Calu3 (cell line): ENCODE results near the gene VCL. TPM values are rescaled to one million over a fixed set of nuclear protein-coding genes. Genes with fewer than 3 reads are reported as not detected.

ENCODE experiments used
- BruUV-seq: library from RNA; stranded (reverse); fragments of 400-500 nt; replicated peaks from 2 replicates; lab custom pipeline; 2021; lab: Mats Ljungman, UMichigan
- CTCF ChIA-PET: fragments of 300-600 bp; sonication (Branson Sonifier 250); formaldehyde crosslinking; loops from one replicate; lab custom pipeline; 2022; ENCODE audit warnings: antibody characterized with exemption; lab: Charles Lee
- DNase-seq: peaks from one replicate; pipeline ENCODE4 v3.0.0; 2022
- H3K27ac Mint-ChIP-seq: one replicate; pipeline ENCODE4 v1.8.0; 2022; ENCODE audit warnings: mixed read lengths; ENCODE audit not compliant: unreplicated experiment
- H3K27me3 Mint-ChIP-seq: one replicate; pipeline ENCODE4 v1.8.0; 2022; ENCODE audit warnings: mixed read lengths; ENCODE audit not compliant: unreplicated experiment
- H3K36me3 Mint-ChIP-seq: one replicate; pipeline ENCODE4 v1.8.0; 2022; ENCODE audit warnings: mild to moderate bottlenecking, moderate library complexity, mixed read lengths; ENCODE audit not compliant: insufficient read depth, unreplicated experiment
- H3K4me1 Mint-ChIP-seq: one replicate; pipeline ENCODE4 v1.8.0; 2022; ENCODE audit warnings: mild to moderate bottlenecking, low read depth, mixed read lengths; ENCODE audit not compliant: unreplicated experiment
- H3K4me3 Mint-ChIP-seq: one replicate; pipeline ENCODE4 v1.8.0; 2022; ENCODE audit warnings: mild to moderate bottlenecking, low read depth, moderate library complexity, mixed read lengths; ENCODE audit not compliant: unreplicated experiment
- H3K9me3 Mint-ChIP-seq: one replicate; pipeline ENCODE4 v1.8.0; 2022; ENCODE audit warnings: low read depth, mixed read lengths; ENCODE audit not compliant: unreplicated experiment
- CTCF ChIP-seq: fragments of 200-600 bp; IDR thresholded peaks from one replicate; pipeline ENCODE4 v1.8.0; 2022; ENCODE audit warnings: antibody characterized with exemption; ENCODE audit not compliant: unreplicated experiment
- intact Hi-C: fragments of 100-400 bp; cut with micrococcal nuclease; formaldehyde crosslinking; loops from one replicate; pipeline ENCODE4 v1.10.0; 2022; ENCODE audit not compliant: unreplicated experiment
- total RNA-seq: library from RNA; stranded (reverse); gene quantifications from 2 replicates; pipeline ENCODE4 v1.2.3, GENCODE V29; 2022

VCL gene
- total RNA-seq, 1 experiment from 2014 or later, result 237 TPM

DNA sequence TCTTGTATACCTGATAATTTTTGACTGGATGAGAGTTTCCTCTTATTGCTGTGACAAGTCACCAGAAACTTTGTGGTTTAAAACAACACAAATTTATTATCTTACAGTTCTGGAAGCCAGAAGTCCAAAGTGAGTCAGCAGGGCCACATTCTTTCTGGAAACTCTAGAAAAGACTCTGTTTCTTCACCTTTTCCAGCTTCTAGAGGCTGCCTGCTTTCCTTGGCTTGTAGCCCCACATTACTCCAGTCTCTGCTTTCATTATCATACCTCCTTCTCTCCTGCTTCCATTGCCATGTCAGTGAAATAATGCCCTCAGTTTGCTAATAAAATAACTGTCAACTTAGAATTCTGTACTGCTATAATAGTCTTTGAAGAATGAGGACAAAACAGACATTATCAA, 65.3 kb downstream of the VCL start:
- Mint-ChIP-seq H3K9me3 (no peaks in the 10 kb centered on the region), H3K36me3 (peaks cover 26% of the 10 kb centered on the region), H3K27ac (no peak overlapping the region), H3K4me3 (no peak overlapping the region), H3K4me1 (peaks cover 45% of the 10 kb centered on the region), H3K27me3 (no peaks in the 10 kb centered on the region)
- TF ChIP-seq CTCF, result no peak
- CTCF ChIA-PET, result no interaction called here
- intact Hi-C loops, result no loop called here
- no peak for DNase-seq
- BruUV-seq, result no TSS peak

DNA sequence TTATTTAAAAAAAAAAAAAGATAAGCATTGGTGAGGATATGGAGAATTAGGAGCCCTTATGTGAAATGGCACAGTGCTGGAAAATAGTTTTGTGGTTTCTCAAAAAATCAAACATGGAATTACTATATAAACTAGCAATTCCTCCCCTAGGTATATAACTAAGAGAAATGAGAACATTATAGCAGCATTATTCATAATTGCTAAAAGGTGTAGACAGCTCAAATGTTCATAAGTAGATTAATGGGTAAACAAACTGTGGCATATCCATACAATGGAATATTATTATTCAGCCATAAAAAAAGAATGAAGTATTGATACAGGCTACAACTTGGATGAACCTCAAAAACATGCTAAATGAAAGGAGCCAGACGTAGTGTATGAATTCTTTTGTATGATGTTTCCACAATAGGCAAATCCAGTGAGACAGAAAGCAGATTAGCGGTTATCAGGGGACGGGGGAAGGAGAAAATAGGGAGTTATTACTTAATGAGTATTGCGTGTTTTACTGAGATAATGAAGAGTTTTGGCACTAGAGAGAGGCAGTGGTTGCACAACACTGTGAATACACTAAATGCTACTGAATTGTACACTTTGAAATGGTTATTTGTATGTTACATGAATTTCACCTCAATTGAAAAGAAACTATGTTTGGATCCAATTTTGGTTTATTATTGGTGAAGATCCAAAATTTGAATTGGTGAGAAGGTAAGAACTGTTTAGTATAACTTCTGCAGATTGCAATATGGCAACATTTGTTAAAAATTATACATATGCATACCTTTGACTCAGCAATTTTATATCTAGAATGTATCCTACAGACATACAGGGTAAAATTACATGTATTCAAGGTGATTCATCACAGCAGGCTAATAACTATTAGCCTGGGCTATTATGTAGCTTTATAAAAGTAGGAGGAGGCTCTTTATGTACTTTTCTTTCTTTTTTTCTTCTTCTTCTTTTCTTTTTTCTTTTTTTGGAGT, 69.7 kb downstream of the VCL start:
- Mint-ChIP-seq H3K4me1 (peaks cover 56% of the 10 kb centered on the region), H3K27ac (peak overlapping the region; percentile 18), H3K27me3 (no peaks in the 10 kb centered on the region), H3K36me3 (peaks cover 36% of the 10 kb centered on the region), H3K4me3 (no peak overlapping the region), H3K9me3 (no peaks in the 10 kb centered on the region)
- BruUV-seq, result no TSS peak
- no peak for TF ChIP-seq CTCF
- intact Hi-C loops, result no loop called here
- no peak for DNase-seq
- CTCF ChIA-PET, result interaction anchor here (0.7 kb wide), 2 partner anchors 32 to 1147 kb away, joined by 3 to 5 read pairs; no protein-coding TSS in a partner anchor

DNA sequence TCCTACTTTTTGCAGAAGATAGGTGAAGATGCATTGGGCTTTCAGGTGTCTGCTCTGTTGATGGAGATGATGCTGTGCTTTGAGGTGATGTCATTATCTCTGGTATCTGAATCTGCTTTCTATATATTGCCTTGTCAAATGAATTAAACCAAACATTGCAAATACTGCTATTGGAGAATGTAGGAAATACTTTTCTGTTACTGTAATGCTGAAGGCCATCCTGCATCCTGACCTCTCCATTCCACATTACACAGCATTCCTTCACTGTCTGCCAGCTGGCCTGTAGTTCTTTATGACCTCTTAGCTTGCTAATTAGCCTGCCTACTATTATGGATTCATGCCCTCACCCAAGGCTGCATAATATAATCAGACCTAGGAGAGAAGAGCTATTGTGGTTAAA, 73.2 kb downstream of the VCL start:
- no peak for TF ChIP-seq CTCF
- BruUV-seq, result no TSS peak
- Mint-ChIP-seq H3K27me3 (no peaks in the 10 kb centered on the region), H3K4me1 (peaks cover 85% of the 10 kb centered on the region), H3K4me3 (no peak overlapping the region), H3K9me3 (no peaks in the 10 kb centered on the region), H3K27ac (peak overlapping the region; percentile 86), H3K36me3 (peaks cover 58% of the 10 kb centered on the region)
- intact Hi-C loops, result no loop called here
- DNase-seq, result no peak
- CTCF ChIA-PET, result interaction anchor here (3.1 kb wide), 1 partner anchor 183 kb away, joined by 10 read pairs; no protein-coding TSS in a partner anchor

DNA sequence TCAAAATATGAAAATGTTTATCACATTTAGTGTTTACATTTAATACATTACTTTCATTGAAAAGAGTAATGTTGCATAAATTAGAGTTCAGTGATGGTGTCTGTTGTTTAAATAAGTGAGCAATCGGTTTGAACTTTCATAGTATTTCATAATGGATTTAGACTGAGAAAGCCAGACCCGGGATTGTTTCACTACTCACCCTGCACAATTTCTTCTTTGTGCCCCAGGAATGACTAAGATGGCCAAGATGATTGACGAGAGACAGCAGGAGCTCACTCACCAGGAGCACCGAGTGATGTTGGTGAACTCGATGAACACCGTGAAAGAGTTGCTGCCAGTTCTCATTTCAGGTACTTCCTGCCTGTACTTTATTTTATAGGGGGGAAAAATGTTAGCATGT, 74.6 kb downstream of the VCL start:
- Mint-ChIP-seq H3K27ac (peak overlapping the region; percentile 86), H3K27me3 (no peaks in the 10 kb centered on the region), H3K4me3 (peak overlapping the region; percentile 39), H3K4me1 (peaks cover 94% of the 10 kb centered on the region), H3K9me3 (no peaks in the 10 kb centered on the region), H3K36me3 (peaks cover 61% of the 10 kb centered on the region)
- DNase-seq, result peak; percentile 65
- CTCF ChIA-PET, result interaction anchor here (0.5 to 3.1 kb wide), 8 partner anchors 9 to 186 kb away, joined by 3 to 11 read pairs (median 6); no protein-coding TSS in a partner anchor
- no TSS peak for BruUV-seq
- TF ChIP-seq CTCF, result no peak
- intact Hi-C loops, result loop anchor here (2.0 kb wide), 1 partner anchor 16 kb away; no protein-coding TSS in a partner anchor
